SK-N-SH (cell line): Measurements from ENCODE around the gene PLOD1.

Experiments
- EP300 ChIP-seq, 2 experiments: IDR thresholded peaks; 2 replicates each; pipeline versions ENCODE4 v1.4.0 to v1.6.1; 2012; ENCODE audit warnings: borderline replicate concordance in 1 of 2, low read depth in 1 of 2, low read length in 1 of 2
- MXI1 ChIP-seq: IDR thresholded peaks from 2 replicates; pipeline ENCODE4 v1.6.1; 2012; ENCODE audit warnings: mild to moderate bottlenecking, low read depth, low read length, improper control_type of control experiment
- POLR2AphosphoS5 ChIP-seq: IDR thresholded peaks from 2 replicates; pipeline ENCODE4 v1.6.1; 2012; ENCODE audit warnings: low read depth, low read length
- RFX5 ChIP-seq: IDR thresholded peaks from 2 replicates; pipeline ENCODE4 v1.6.1; 2012; ENCODE audit warnings: mild to moderate bottlenecking, improper control_type of control experiment, low read length
- RXRA ChIP-seq: IDR thresholded peaks from 2 replicates; pipeline ENCODE4 v1.4.0; 2012; ENCODE audit warnings: low read depth, mild to moderate bottlenecking, borderline replicate concordance
- TF ChIP-seq, protein P1 (sequence below): fragments of 200-600 bp; sonication (generic); IDR thresholded peaks from 2 replicates; pipeline ENCODE4 v1.6.1; 2017; ENCODE audit warnings: antibody characterized with exemption, mild to moderate bottlenecking, moderate library complexity
- TF ChIP-seq, protein P2 (sequence below): IDR thresholded peaks from 2 replicates; pipeline ENCODE4 v1.6.1; 2012; ENCODE audit warnings: mild to moderate bottlenecking, low read depth, low read length, moderate library complexity

- TF ChIP-seq RFX5, result no peak
- TF ChIP-seq POLR2AphosphoS5, result no peak
- TF ChIP-seq EP300 (IDR thresholded peaks at IDR 0.05; ENCODE audit: borderline replicate concordance in 1 of 2, low read depth in 1 of 2, low read length in 1 of 2), result no peak
- TF ChIP-seq, protein P1, sequence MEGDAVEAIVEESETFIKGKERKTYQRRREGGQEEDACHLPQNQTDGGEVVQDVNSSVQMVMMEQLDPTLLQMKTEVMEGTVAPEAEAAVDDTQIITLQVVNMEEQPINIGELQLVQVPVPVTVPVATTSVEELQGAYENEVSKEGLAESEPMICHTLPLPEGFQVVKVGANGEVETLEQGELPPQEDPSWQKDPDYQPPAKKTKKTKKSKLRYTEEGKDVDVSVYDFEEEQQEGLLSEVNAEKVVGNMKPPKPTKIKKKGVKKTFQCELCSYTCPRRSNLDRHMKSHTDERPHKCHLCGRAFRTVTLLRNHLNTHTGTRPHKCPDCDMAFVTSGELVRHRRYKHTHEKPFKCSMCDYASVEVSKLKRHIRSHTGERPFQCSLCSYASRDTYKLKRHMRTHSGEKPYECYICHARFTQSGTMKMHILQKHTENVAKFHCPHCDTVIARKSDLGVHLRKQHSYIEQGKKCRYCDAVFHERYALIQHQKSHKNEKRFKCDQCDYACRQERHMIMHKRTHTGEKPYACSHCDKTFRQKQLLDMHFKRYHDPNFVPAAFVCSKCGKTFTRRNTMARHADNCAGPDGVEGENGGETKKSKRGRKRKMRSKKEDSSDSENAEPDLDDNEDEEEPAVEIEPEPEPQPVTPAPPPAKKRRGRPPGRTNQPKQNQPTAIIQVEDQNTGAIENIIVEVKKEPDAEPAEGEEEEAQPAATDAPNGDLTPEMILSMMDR, result no peak
- TF ChIP-seq MXI1, result no peak
- TF ChIP-seq RXRA, result no peak
- TF ChIP-seq, protein P2, sequence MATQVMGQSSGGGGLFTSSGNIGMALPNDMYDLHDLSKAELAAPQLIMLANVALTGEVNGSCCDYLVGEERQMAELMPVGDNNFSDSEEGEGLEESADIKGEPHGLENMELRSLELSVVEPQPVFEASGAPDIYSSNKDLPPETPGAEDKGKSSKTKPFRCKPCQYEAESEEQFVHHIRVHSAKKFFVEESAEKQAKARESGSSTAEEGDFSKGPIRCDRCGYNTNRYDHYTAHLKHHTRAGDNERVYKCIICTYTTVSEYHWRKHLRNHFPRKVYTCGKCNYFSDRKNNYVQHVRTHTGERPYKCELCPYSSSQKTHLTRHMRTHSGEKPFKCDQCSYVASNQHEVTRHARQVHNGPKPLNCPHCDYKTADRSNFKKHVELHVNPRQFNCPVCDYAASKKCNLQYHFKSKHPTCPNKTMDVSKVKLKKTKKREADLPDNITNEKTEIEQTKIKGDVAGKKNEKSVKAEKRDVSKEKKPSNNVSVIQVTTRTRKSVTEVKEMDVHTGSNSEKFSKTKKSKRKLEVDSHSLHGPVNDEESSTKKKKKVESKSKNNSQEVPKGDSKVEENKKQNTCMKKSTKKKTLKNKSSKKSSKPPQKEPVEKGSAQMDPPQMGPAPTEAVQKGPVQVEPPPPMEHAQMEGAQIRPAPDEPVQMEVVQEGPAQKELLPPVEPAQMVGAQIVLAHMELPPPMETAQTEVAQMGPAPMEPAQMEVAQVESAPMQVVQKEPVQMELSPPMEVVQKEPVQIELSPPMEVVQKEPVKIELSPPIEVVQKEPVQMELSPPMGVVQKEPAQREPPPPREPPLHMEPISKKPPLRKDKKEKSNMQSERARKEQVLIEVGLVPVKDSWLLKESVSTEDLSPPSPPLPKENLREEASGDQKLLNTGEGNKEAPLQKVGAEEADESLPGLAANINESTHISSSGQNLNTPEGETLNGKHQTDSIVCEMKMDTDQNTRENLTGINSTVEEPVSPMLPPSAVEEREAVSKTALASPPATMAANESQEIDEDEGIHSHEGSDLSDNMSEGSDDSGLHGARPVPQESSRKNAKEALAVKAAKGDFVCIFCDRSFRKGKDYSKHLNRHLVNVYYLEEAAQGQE, result no peak
Observed at GRCh38 chr1:11923069-11923826, 11.3 kb upstream of the PLOD1 start.
